ENCODE data around the gene RTN4RL1. TPM values are rescaled to one million over a fixed set of nuclear protein-coding genes. Genes with fewer than 3 reads are reported as not detected.

Gene RTN4RL1
- total RNA-seq, 1 donor from 2014 or later = 0.77 TPM

DNA sequence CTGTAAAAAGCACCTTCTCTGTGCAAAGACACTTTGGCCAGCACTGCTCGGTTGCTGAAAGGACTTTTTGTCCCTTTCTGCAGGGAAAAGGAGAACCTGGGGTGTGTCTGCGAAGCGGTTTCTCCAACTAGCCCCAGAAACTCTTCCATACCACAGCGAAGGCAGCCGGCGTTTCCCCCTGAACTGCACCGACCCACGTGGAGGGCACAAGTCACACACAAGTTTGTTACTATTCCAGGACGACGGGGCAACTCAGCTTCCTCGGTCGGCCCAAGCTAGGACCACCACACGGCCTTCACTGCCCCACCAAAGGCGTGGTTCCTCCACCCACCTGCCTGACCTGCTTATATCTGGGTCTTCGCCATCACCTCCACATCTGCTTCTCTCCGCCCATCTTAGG lies 1.9 kb downstream of the RTN4RL1 start:
- Histone ChIP-seq H4K20me1 (ENCODE audit: insufficient read depth, low read length) (no peaks in the 10 kb centered on the region), H3K79me2 (ENCODE audit: insufficient read depth, low read length) (no peaks in the 10 kb centered on the region), H3K27me3 (ENCODE audit: insufficient read depth, low read length) (peaks cover 57% of the 10 kb centered on the region), H2AFZ (ENCODE audit: low read depth, low read length) (no peak overlapping the region), H3K36me3 (ENCODE audit: insufficient read depth, low read length) (no peaks in the 10 kb centered on the region), H3K4me1 (ENCODE audit: insufficient read depth, low read length) (peaks cover 16% of the 10 kb centered on the region), H3K4me3 (ENCODE audit: insufficient read depth, low read depth, low read length) (no peak overlapping the region), H3K27ac (ENCODE audit: low read depth, low read length) (no peak overlapping the region), H3K9me3 (ENCODE audit: insufficient read depth, low read depth, low read length) (no peaks in the 10 kb centered on the region), H3K9ac (ENCODE audit: low read length) (no peak overlapping the region), H3K4me2 (ENCODE audit: low read length) (no peak overlapping the region)
- peaks cover 58% of the 10 kb centered on the region for H3K27me3 Mint-ChIP-seq (ENCODE audit: low read depth, unreplicated experiment)
- DNase-seq (ENCODE audit: low read depth) (no peak), FAIRE-seq (no peak)
- no peaks in the 10 kb centered on the region for H3K36me3 Mint-ChIP-seq (ENCODE audit: low read depth, unreplicated experiment)
- no peaks in the 10 kb centered on the region for H3K4me1 Mint-ChIP-seq (ENCODE audit: low read depth, unreplicated experiment)
- H3K9me3 Mint-ChIP-seq (ENCODE audit: unreplicated experiment) = peaks cover 3% of the 10 kb centered on the region
- H3K27ac Mint-ChIP-seq (ENCODE audit: unreplicated experiment) = no peak overlapping the region
- TF ChIP-seq EZH2 (IDR thresholded peaks at IDR 0.05; ENCODE audit: insufficient read depth, low read length) (no peak), CTCF (IDR thresholded peaks at IDR 0.05; ENCODE audit: insufficient read depth, low read depth, low read length) (no peak)
- no peak overlapping the region for H3K4me3 Mint-ChIP-seq (ENCODE audit: unreplicated experiment)

DNA sequence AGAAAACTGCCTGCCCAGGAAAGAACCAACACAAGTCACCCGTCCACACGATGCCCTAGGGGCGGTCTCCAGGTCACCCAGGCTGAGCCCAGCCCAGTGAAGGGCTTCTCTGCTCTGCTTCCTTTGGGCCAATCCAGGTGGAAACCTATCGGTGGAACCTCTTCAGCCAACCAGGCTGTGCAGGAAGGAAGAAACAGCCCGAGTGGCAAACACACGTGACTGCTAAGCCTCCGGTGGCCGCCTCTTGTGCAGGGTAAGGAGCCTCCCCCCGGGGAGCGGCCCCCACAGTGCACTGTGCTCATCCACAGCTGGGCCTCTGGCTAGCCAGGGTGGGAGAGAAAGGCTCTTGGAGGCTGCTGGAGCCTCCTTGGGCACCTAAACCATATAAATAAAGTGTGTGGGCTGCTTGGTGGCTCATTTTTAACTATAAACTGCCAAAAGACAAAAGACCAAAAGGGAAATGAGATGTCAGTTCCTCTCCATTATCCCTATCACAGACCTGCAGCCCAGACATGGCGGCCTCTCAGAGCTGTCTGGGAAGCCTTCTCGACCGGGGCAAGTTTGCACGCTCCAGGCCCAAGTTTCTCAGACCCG lies 2.4 kb downstream of the RTN4RL1 start:
- TF ChIP-seq EZH2 (IDR thresholded peaks at IDR 0.05; ENCODE audit: insufficient read depth, low read length) (no peak), CTCF (IDR thresholded peaks at IDR 0.05; ENCODE audit: insufficient read depth, low read depth, low read length) (no peak)
- Histone ChIP-seq H3K4me1 (ENCODE audit: insufficient read depth, low read length) (peaks cover 16% of the 10 kb centered on the region), H3K36me3 (ENCODE audit: insufficient read depth, low read length) (no peaks in the 10 kb centered on the region), H3K27me3 (ENCODE audit: insufficient read depth, low read length) (peaks cover 62% of the 10 kb centered on the region), H3K9ac (ENCODE audit: low read length) (no peak overlapping the region), H3K9me3 (ENCODE audit: insufficient read depth, low read depth, low read length) (no peaks in the 10 kb centered on the region), H3K4me2 (ENCODE audit: low read length) (no peak overlapping the region), H2AFZ (ENCODE audit: low read depth, low read length) (no peak overlapping the region), H3K4me3 (ENCODE audit: insufficient read depth, low read depth, low read length) (no peak overlapping the region), H4K20me1 (ENCODE audit: insufficient read depth, low read length) (no peaks in the 10 kb centered on the region), H3K27ac (ENCODE audit: low read depth, low read length) (no peak overlapping the region), H3K79me2 (ENCODE audit: insufficient read depth, low read length) (no peaks in the 10 kb centered on the region)
- DNase-seq (ENCODE audit: low read depth) = no peak
- H3K27ac Mint-ChIP-seq (ENCODE audit: unreplicated experiment) = no peak overlapping the region
- H3K9me3 Mint-ChIP-seq (ENCODE audit: unreplicated experiment) = peaks cover 3% of the 10 kb centered on the region
- H3K4me1 Mint-ChIP-seq (ENCODE audit: low read depth, unreplicated experiment) = no peaks in the 10 kb centered on the region
- FAIRE-seq = no peak
- H3K36me3 Mint-ChIP-seq (ENCODE audit: low read depth, unreplicated experiment) = no peaks in the 10 kb centered on the region
- peaks cover 58% of the 10 kb centered on the region for H3K27me3 Mint-ChIP-seq (ENCODE audit: low read depth, unreplicated experiment)
- no peak overlapping the region for H3K4me3 Mint-ChIP-seq (ENCODE audit: unreplicated experiment)

- Mint-ChIP-seq H3K27me3 (ENCODE audit: low read depth, unreplicated experiment) (peaks cover 61% of the 10 kb centered on the region), H3K4me1 (ENCODE audit: low read depth, unreplicated experiment) (no peaks in the 10 kb centered on the region), H3K9me3 (ENCODE audit: unreplicated experiment) (no peaks in the 10 kb centered on the region), H3K27ac (ENCODE audit: unreplicated experiment) (no peak overlapping the region), H3K4me3 (ENCODE audit: unreplicated experiment) (no peak overlapping the region), H3K36me3 (ENCODE audit: low read depth, unreplicated experiment) (no peaks in the 10 kb centered on the region)
- H3K4me2 ChIP-seq (ENCODE audit: low read length) = no peak overlapping the region
- DNase-seq (ENCODE audit: low read depth) = no peak
- H3K9me3 ChIP-seq (ENCODE audit: insufficient read depth, low read depth, low read length) = no peaks in the 10 kb centered on the region
- H3K36me3 ChIP-seq (ENCODE audit: insufficient read depth, low read length) = no peaks in the 10 kb centered on the region
- TF ChIP-seq CTCF (IDR thresholded peaks at IDR 0.05; ENCODE audit: insufficient read depth, low read depth, low read length) = no peak
- no peak for TF ChIP-seq EZH2 (IDR thresholded peaks at IDR 0.05; ENCODE audit: insufficient read depth, low read length)
- peaks cover 13% of the 10 kb centered on the region for H3K4me1 ChIP-seq (ENCODE audit: insufficient read depth, low read length)
- no peak overlapping the region for H3K9ac ChIP-seq (ENCODE audit: low read length)
- no peak overlapping the region for H3K4me3 ChIP-seq (ENCODE audit: insufficient read depth, low read depth, low read length)
- FAIRE-seq = no peak
- no peaks in the 10 kb centered on the region for H3K79me2 ChIP-seq (ENCODE audit: insufficient read depth, low read length)
- H3K27me3 ChIP-seq (ENCODE audit: insufficient read depth, low read length) = peaks cover 68% of the 10 kb centered on the region
- H3K27ac ChIP-seq (ENCODE audit: low read depth, low read length) = no peak overlapping the region
- no peak overlapping the region for H2AFZ ChIP-seq (ENCODE audit: low read depth, low read length)
- H4K20me1 ChIP-seq (ENCODE audit: insufficient read depth, low read length) = no peaks in the 10 kb centered on the region
Observed at GRCh38 chr17:2020721-2021120, 4.4 kb downstream of the RTN4RL1 start.

Data from astrocyte (in vitro differentiated cells and primary cell).